GM19397 (cell line): ENCODE measurements around the gene CALU.

Experiments
- ATAC-seq: cut with Tn5 transposase; IDR thresholded peaks from one replicate; pipeline ENCODE4 v1.9.1; 2021; ENCODE audit warnings: mild to moderate bottlenecking, moderate library complexity; ENCODE audit not compliant: unreplicated experiment

The CALU gene

DNA sequence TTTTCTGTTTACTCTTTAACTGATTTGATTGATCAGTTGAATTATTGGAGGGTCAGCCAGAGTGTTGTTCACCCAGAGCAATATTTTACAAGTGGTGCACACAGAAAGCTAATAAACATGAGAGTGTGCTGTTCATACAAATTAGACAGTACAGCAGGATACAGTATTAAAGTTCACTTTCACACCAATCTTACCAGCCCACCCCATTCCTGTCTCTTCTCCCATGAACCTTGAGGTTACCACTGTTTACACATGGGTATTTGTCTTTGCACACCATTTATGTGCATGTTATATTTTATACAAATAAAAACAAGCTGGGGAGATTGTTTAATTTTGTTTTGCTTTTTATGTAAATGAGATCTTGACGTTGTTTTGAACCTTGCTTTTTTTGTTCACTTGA lies 6.5 kb downstream of the CALU start:
- no peak for ATAC-seq

DNA sequence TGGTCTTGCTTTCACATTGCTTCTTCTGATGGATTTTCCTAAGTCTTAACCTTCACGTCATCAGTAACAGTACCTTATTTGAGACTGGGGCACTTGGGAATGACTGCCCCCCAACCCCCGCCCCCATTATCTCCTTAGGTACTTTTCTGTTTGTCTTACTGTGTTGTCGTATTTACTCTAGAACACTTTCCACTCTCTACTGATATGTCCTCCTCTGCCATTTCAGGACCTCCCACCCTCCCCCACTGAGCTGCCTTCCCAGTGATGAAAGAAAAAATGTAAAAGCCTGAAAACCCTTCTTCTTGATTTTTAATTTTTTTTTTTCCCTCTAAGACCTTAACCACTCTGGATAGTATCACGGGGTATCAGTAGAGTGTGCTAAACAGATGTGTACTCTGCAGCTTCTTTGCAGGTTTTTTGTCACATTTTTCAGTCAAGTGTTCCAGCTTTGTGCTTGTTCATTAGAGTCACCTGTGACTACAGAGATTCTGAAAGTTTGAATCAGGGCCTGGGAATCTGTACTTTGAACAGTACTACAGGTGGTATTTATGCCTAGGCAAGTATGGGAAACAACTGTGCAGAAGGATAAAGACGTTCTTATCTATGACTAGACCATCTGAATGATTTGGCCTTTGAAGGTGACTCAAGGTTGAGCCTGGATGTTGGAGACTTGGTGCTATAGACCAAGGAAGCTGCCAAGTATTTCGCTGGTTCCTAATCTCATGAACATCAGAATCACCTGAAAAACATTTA lies 8.3 kb downstream of the CALU start:
- ATAC-seq: no peak

DNA sequence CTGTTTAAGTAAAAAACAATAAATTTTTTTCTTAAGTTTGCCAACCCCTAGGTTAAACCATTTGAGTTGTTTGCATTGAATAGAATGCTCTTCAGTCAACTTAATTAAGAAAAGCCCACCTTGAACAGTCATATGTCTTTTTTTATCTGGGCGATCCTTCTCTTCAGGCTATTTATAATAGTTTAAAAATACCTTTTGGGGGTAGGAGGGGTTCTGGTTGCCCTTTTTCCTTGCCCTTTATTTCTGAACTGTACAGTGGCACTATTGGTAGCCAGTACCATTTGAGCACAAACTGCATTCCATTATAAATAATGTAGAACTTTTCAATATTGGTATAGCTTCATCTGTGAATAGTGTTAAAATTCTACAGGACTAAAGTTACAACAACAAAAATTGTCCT lies 13.1 kb downstream of the CALU start:
- no peak for ATAC-seq

DNA sequence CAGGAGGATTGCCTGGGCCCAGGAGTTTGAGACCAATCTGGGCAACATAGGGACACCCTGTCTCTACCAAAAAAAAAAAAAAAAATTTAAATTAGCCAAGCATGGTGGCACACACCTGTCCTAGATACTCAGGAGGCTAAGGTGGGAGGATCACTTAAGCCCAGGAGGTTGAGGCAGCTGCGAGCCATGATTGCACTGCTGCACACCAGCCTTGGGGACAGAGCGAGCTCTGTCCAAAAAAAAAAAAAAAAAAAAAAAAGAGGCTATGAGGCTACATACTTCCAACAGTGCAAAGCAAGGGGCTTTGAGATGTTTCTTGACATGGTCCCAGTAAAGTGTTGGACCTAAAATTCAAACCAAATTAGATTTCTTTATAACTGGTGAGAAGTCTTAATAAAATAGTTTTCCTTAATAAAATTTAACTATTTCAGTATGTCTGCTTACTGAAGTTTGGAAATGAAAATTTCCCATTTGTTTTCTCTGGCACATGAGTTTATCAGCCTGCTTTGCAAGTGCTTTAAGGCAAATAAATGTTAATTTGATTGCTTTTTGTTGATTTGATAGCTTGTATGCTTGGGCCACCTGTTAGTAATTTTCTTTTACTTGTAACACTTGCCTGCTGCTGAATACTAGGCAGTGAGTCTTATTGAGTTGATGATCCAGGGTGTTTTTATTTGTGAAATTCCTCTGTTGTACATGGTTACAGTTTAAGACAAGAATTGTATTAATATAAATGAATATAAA lies 16.1 kb downstream of the CALU start:
- ATAC-seq: no peak

DNA sequence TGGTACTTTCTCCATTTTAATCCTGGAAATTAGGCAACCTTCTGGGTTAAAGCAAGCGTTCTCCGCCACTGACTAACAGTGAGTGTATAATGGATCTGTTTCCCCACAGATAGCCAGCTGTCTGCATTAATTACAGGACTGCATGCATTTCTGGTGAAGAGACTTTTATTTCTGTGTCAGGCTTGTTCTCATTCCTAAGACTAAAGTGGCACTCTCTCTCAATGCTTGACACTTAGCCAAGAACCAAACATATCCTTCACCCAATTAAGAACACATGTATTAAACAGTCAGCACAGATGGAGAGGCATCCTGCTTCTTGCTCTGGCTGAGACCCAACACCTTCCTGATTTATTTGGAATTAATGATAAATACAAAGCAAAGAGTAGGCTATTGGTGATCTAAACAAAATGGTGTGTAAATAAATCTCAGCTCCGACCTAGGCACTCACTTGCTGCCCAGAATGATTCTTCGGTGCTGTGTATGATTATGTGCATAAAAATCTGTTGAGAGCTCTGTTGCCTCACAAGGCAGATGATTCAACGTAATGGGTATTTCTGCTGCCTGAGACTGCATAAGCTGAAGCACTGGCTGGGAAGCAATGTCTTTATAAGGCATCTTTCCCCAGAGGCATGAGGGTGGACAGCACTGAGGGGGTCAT lies 16.8 kb downstream of the CALU start:
- no peak for ATAC-seq

DNA sequence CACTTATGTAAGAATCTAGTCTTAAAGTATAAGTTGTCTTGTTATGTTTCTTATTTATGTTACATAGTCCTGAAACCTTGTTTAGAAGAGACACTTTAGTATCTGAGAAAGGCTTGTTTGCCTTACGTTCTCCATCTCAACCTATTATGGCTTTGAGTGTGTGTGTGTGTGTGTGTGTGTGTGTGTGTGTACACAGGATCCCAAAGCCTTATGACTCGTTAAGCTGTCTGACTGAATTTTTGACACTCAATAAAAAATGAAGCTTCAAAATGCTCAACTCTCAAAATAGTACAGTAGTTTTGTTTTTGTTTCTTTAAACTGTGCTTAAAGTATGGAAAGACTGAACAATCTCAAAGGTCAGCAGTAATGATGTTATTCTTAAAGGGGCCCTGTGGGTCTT lies 18.0 kb downstream of the CALU start:
- no peak for ATAC-seq

DNA sequence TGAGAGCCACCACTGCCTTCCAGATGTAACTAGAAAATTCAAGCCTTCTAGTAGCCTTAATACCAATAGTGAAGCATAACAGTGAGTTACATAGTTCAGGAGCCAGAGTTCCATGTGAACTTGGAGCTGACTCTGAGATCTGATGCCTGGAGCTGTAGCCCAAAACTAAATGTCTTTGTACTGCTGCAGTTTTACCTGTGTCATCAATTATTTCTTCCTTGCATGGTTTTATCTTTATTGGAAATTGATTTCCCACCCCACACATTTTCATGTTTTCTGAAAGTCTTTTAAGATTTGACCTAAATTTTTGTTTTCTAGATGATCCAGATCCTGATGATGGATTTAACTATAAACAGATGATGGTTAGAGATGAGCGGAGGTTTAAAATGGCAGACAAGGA lies 19.4 kb downstream of the CALU start:
- no peak for ATAC-seq

DNA sequence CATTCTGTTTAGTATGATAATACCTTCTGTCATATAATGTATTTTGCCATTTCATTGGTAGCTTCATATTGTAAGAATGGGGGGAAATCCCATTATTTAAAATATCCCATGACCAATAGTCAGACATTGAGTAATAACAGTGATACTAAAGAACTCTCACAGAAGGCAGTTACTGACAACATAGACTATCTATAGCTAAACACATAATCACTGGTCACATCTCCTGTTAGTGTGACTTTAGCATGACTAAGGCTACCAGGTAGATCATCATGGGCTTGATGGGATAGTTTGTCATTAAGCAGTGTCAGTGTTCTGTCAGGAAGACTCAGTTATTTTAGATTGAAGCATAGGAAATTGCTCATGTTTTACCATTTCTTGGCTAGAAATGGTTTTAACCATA lies 20.1 kb downstream of the CALU start:
- ATAC-seq: no peak

DNA sequence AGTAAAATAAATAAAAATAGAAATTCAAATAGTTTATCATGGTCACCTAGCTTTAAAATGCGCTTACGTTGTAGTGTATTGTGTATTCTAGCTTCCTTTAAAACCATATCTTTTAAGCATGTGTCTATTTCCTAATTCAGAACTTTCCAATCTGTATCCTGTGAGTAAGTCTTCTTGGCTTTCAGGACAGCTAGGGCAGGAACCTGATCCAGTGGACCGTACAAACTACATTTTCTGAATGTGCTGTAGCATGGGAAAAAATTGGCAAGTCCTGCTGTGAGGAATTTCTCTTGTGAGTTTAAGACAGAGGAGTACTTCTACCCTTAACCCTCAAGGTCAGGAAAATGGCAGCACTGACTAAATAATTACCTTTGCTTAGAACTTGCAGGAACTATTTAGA lies 24.4 kb downstream of the CALU start:
- ATAC-seq: no peak

DNA sequence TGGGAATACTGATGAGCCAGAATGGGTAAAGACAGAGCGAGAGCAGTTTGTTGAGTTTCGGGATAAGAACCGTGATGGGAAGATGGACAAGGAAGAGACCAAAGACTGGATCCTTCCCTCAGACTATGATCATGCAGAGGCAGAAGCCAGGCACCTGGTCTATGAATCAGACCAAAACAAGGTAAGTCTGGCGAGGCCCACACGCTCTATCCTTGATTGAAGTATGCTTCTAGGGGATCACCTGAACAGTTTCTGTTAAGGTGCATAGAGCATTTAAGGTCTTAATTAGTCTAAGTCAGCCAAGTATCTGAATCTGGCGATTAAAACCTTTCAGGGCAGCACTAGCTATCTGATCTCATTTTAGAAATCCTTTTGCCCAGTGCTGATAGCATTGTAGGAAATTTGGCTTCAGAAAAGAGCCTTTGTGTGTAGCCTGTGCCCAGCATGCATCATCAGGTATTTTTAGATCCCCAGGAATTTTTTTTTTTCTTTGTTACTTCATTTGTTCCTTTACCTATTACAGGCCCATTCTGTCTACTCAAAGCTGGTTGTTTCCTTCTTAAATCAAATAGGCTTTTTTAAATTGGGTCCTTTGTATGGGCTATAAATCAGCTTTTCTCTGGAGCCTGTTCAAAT lies 28.4 kb downstream of the CALU start:
- no peak for ATAC-seq

DNA sequence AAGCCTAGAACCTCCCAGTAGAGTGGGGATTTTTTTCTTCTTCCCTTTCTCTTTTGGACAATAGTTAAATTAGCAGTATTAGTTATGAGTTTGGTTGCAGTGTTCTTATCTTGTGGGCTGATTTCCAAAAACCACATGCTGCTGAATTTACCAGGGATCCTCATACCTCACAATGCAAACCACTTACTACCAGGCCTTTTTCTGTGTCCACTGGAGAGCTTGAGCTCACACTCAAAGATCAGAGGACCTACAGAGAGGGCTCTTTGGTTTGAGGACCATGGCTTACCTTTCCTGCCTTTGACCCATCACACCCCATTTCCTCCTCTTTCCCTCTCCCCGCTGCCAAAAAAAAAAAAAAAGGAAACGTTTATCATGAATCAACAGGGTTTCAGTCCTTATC lies 31.1 kb downstream of the CALU start:
- no peak for ATAC-seq

DNA sequence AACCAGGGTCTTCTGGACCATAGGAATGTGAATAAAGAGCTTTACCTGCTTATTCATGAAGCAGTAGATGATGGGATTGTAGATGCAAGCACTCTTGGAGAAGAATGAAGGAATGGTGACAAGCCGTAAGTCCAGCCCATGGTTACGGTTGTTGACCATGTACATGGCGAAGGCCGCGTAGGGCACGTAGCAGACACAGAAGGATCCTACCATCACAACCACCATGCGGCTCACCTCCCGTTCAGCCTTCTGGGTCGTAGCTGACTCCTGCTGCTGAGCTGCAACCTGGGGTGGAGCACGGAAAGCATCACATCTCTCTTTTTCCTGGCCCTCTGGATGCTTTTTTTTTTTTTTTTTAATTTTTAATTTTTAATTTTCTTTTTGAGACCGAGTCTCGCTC lies 34.4 kb downstream of the CALU start:
- ATAC-seq: no peak

DNA sequence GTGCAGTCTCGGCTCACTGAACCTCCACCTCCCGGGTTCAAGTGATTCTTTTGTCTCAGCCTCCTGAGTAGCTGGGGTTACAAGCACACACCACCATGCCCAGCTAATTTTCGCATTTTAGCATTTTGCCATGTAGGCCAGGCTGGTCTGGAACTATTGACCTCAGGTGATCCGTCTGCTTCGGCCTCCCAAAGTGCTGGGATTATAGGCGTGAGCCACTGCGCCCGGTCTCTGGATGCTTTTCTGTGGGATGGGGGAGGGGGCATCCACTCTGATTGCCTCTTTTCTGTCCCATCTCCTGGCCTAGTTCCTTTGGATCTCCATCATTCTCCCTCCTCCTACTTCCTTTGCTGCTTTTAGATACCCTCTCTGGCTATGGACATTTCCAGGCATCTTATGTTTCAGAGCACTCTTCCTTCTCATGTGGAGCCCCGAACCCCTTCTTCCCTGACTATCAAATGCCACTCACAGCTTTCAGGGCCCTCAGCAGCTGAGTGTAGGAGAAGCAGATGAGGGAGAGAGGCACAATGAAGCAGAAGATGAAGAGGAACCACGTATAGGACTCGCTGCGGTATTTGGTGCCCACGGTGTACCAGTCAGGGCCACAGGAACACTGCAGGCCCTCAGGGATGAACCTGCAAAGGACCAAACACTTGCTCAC lies 35.0 kb downstream of the CALU start:
- ATAC-seq: no peak

DNA sequence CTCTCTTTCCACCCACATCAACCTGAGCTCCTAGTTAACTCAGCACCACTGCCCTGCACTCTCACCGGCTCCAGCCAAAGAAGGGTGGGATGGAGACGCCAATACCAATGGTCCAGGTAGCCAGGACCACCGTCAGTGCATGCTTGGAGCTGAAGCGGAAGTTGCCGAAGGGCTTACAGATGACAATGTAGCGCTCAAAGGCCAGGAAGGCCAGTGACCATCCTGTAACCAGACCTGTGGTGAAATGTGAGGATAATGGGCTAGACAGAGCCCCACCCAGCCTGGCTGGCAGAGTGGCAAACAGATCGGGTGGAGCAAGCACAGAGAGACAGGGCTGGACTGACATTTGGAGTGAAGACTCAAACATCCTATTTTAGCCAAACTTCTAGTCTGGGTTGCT lies 35.8 kb downstream of the CALU start:
- ATAC-seq: no peak

DNA sequence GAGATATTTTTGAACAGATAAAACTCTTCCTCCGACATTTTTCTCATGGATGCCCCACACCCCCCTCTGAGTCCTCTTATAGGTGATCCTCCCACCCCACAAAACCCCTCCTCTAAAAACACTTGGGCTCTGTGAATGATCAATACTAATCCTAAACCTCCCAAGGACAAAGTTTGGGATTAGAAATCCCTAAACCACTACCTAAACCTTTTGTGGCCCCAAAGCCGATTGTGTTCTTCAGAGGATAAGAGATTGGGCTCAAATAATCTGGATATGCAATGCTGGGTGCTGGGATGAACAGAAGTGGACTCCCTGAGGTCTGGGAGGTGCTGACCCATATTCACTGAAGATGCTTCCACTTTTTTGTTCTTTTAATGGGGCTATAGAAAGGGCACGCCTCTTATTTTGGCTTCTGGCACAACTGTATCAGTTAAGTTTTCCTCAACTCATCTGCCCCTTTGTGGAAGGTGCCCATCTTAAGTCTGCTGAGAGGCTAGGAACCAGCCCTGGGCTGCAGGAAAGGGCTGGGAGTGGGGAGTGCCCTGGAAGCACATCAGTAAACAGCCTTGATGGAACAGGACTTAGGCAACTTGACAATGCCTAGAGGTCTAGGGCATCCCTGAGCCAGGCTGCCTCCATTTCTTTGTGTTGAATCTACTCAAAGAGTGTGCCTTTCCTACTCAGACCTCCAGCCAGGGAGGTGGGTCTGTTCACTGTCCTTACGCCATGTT lies 36.8 kb downstream of the CALU start, which contains the start of gene OPN1SW:
Gene OPN1SW, minus strand, starts transcription at position 51 of the 731 bp plus-strand sequence. Its CDS starts 13 bp downstream, at position 38.
- no peak for ATAC-seq

DNA sequence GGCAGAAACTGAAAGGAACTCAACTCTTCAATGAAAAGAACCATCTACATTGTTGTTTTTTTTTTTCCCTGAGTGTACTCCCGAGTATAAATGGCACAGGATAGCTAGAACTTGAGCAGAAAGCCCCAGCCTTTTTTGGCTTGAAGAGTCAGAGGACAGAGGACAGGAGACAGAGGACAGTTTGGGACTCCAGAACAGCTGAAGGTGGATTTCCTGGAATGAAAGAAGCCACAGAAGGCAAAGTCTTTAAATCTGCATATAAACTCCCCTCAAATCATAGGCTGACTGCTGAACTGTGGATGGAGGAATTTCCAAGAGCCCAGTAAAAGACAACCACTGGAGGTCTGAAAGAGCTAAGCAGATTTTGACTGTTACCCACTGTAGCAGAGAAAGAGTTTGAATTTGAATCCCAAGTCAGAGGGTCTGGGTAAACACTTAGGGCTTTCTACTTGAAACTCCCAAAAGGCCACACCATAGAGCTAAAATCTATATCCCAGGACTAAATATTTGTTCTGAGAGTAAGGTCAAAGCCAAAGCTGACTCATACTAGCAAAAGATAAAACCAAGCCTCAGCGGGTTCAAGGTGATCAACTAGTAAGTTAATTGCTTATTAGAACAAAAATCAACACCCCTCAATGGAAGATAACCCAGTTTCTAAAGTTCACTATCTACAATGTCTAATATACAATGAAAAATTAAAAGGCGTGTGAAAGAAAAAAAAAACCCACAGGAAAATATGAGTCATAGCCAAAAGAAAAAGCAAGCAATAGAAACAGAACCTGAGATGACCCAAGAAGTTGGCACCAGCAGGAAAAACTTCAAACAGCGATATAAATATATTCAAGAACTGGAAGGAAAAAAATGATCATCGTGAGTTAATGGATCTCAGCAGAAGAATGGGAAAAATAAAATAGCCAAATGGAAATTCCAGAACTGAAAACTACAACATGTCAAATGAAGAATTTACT lies 38.3 kb downstream of the CALU start:
- no peak for ATAC-seq

DNA sequence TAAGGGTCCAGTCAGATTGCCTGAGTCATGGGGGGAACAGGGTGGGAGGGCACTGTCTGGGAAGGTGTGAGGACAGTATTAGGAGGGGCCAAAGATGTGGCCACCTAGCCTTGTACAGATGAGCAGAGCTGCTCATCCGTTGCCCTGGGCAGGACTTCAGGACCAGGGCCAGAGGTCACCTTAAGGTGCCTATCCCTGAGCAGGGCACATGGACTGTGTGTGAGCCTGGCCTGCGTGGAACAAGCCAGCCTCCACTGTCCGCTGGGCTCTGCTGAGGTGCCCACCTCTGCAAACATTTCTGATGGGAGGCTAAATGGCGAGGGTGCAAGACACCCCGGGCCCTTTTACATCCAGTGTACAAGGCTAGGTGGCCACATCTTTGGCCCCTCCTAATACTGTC lies 39.8 kb downstream of the CALU start:
- no peak for ATAC-seq

DNA sequence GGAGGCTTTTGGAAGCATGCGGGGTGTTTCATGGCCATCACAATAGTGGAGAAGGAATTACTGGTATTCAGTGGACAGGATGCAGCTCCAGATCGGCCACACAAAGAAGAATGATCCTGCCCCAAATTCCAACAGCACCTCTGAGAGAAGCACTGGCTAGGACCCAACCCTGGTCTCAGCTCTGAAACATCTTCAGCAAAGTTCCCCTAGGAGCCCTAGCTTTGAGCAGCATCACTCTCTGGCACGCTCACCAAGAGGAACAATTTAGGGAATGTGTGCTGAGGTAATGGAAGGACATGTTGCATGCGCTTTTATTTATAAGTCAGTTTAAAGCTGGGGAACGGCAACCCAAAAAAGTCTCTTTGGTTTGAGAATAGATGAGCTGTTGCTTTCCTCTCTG lies 42.0 kb downstream of the CALU start:
- ATAC-seq: no peak

DNA sequence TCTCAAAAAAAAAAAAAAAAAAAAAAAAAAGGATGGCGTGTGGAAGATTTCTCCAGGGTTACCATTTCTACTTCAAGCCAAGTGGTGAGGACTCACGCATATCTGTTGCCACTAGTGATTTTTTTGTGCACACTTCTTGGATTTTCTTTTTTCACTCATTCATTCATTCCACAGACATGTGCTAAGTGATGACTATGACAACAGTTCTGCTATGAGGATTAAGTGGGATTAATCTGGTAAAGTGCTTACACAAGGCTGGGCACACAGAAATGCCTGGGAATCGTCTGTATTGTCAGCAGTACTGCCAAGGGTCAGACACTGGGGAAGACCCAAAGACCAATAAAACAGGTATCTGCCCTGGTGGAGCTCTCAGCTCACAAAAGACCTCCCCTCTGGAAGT lies 42.7 kb downstream of the CALU start:
- no peak for ATAC-seq
